IMR-90 (cell line): Measurements from ENCODE around the gene NLGN4X. TPM values are rescaled to one million over a fixed set of nuclear protein-coding genes. Genes with fewer than 3 reads are reported as not detected.

Source experiments
- ATAC-seq: fragments of 200-7000 bp; cut with Tn5 transposase; 2 replicates; pipeline ENCODE4 v1.9.1; 2020; ENCODE audit warnings: low read depth, mild to moderate bottlenecking, moderate library complexity
- BruUV-seq: library from RNA; stranded (reverse); fragments of 400-500 nt; replicated peaks from 2 replicates; lab custom pipeline; 2021; lab: Mats Ljungman, UMichigan
- CTCF ChIA-PET: fragments of 300-600 bp; formaldehyde crosslinking; extraction: SDS; loops from one replicate; lab custom pipeline; 2021; ENCODE audit warnings: antibody characterized with exemption; lab: Yijun Ruan, JAX
- POLR2A ChIA-PET: fragments of 300-600 bp; sonication (Branson Sonifier 250); formaldehyde crosslinking; loops from one replicate; lab custom pipeline; 2022; ENCODE audit warnings: antibody characterized with exemption; ENCODE audit not compliant: unreplicated experiment; lab: Charles Lee
- DNase-seq: peaks from one replicate; pipeline ENCODE4 v3.0.0; 2013
- H2AFZ ChIP-seq: replicated peaks from 2 replicates; pipeline ENCODE3; 2013; ENCODE audit warnings: low read length, mild to moderate bottlenecking; ENCODE audit not compliant: poor library complexity
- H2AK5ac ChIP-seq: 2 replicates; pipeline ENCODE4 v1.6.1; 2013; ENCODE audit warnings: low read depth, low read length, inconsistent platforms
- H2AK9ac ChIP-seq: replicated peaks from 2 replicates; pipeline ENCODE3; 2013; ENCODE audit warnings: mild to moderate bottlenecking, low read depth, low read length, moderate library complexity; ENCODE audit not compliant: poor library complexity
- H2BK120ac ChIP-seq: 2 replicates; pipeline ENCODE4 v1.6.1; 2013; ENCODE audit warnings: low read depth, low read length, inconsistent platforms
- H2BK15ac ChIP-seq: 3 replicates; pipeline ENCODE4 v1.6.1; 2013; ENCODE audit warnings: low read depth, low read length, inconsistent platforms
- H2BK20ac ChIP-seq: 2 replicates; pipeline ENCODE4 v1.6.1; 2013; ENCODE audit warnings: low read depth, mild to moderate bottlenecking, inconsistent platforms, low read length, moderate library complexity
- H2BK5ac ChIP-seq: 2 replicates; pipeline ENCODE4 v1.6.1; 2013; ENCODE audit warnings: mild to moderate bottlenecking, low read depth, low read length, inconsistent platforms; ENCODE audit not compliant: poor library complexity, severe bottlenecking
- H3K14ac ChIP-seq: replicated peaks from 2 replicates; pipeline ENCODE4 v1.6.1; 2013; ENCODE audit warnings: low read depth, low read length, inconsistent platforms
- H3K18ac ChIP-seq: 2 replicates; pipeline ENCODE4 v1.6.1; 2013; ENCODE audit warnings: low read depth, low read length, control low read depth
- H3K23ac ChIP-seq: 2 replicates; pipeline ENCODE4 v1.6.1; 2013; ENCODE audit warnings: low read depth, low read length, inconsistent platforms
- H3K27ac ChIP-seq: 2 replicates; pipeline ENCODE4 v1.5.1; 2013; ENCODE audit warnings: mild to moderate bottlenecking, control low read depth, low read length; ENCODE audit not compliant: insufficient read depth
- H3K27me3 ChIP-seq: 2 replicates; pipeline ENCODE4 v1.6.1; 2013; ENCODE audit warnings: low read length; ENCODE audit not compliant: control insufficient read depth, insufficient read depth
- H3K36me3 ChIP-seq: 2 replicates; pipeline ENCODE4 v1.6.1; 2013; ENCODE audit warnings: low read length, mixed read lengths; ENCODE audit not compliant: control insufficient read depth, insufficient read depth
- H3K4ac ChIP-seq: 2 replicates; pipeline ENCODE4 v1.6.1; 2013; ENCODE audit warnings: low read depth, low read length, inconsistent platforms
- H3K4me1 ChIP-seq: 2 replicates; pipeline ENCODE4 v1.6.1; 2013; ENCODE audit warnings: low read length, mixed read lengths; ENCODE audit not compliant: control insufficient read depth, insufficient read depth
- H3K4me2 ChIP-seq: 2 replicates; pipeline ENCODE4 v1.6.1; 2013; ENCODE audit warnings: low read depth, mild to moderate bottlenecking, control low read depth, low read length, moderate library complexity
- H3K4me3 ChIP-seq: 2 replicates; pipeline ENCODE4 v1.5.1; 2013; ENCODE audit warnings: low read depth, mild to moderate bottlenecking, control low read depth, low read length, moderate library complexity; ENCODE audit not compliant: insufficient read depth
- H3K56ac ChIP-seq: 2 replicates; pipeline ENCODE4 v1.6.1; 2013; ENCODE audit warnings: low read length, inconsistent platforms; ENCODE audit not compliant: insufficient read depth; ENCODE audit errors: extremely low read depth
- H3K79me1 ChIP-seq, 2 experiments: 2 replicates each; pipeline ENCODE4 v1.6.1; 2013; ENCODE audit warnings: low read length in 2 of 2, inconsistent platforms in 1 of 2, low read depth in 1 of 2
- H3K9ac ChIP-seq: 2 replicates; pipeline ENCODE4 v1.6.1; 2013; ENCODE audit warnings: low read depth, low read length, control low read depth
- H3K9me1 ChIP-seq: 2 replicates; pipeline ENCODE4 v1.6.1; 2013; ENCODE audit warnings: low read length, inconsistent platforms; ENCODE audit not compliant: insufficient read depth
- H3K9me3 ChIP-seq: 2 replicates; pipeline ENCODE4 v1.6.1; 2013; ENCODE audit warnings: low read length; ENCODE audit not compliant: control insufficient read depth, insufficient read depth
- H4K20me1 ChIP-seq: 2 replicates; pipeline ENCODE4 v1.6.1; 2013; ENCODE audit warnings: low read length, inconsistent platforms; ENCODE audit not compliant: insufficient read depth
- H4K5ac ChIP-seq: 2 replicates; pipeline ENCODE4 v1.6.1; 2013; ENCODE audit warnings: mild to moderate bottlenecking, low read depth, low read length, control low read depth
- H4K8ac ChIP-seq, 2 experiments: 2 replicates each; pipeline ENCODE4 v1.6.1; 2013; ENCODE audit warnings: low read depth in 2 of 2, low read length in 2 of 2, control low read depth in 1 of 2, inconsistent platforms in 1 of 2
- H4K91ac ChIP-seq: 2 replicates; pipeline ENCODE4 v1.6.1; 2013; ENCODE audit warnings: low read depth, low read length, inconsistent platforms; ENCODE audit not compliant: insufficient read depth
- CEBPB ChIP-seq: IDR thresholded peaks from 2 replicates; pipeline ENCODE4 v1.6.1; 2012; ENCODE audit warnings: low read depth, low read length, improper control_type of control experiment
- CHD1 ChIP-seq: IDR thresholded peaks from 2 replicates; pipeline ENCODE4 v1.6.1; 2012; ENCODE audit warnings: low read depth, low read length, improper control_type of control experiment
- MXI1 ChIP-seq: IDR thresholded peaks from 2 replicates; pipeline ENCODE4 v1.6.1; 2012; ENCODE audit warnings: low read depth, mild to moderate bottlenecking, low read length, moderate library complexity, borderline replicate concordance
- NFE2L2 ChIP-seq: fragments of 150-350 bp; IDR thresholded peaks from 2 replicates; pipeline ENCODE4 v1.6.1; 2016; ENCODE audit warnings: low read depth, mild to moderate bottlenecking, low read length
- USF2 ChIP-seq: fragments of 150-350 bp; IDR thresholded peaks from 2 replicates; pipeline ENCODE4 v1.6.1; 2017; ENCODE audit warnings: mild to moderate bottlenecking, antibody characterized with exemption, low read length, low read depth
- WGBS, 2 experiments: methylation state at CpG; one replicate each; pipeline versions ENCODE4 v1.1.5 to v1.1.7; 2013; ENCODE audit warnings: missing lambda C conversion rate in 2 of 2; ENCODE audit not compliant: insufficient read length in 1 of 2; ENCODE audit errors: extremely low coverage in 2 of 2; 5-methylcytosine and 5-hydroxymethylcytosine counted together
- dilution Hi-C: fragments of 300-500 bp; cut with HindIII; formaldehyde crosslinking; loops from one replicate; pipeline ENCODE4 v1.14.3; 2018; ENCODE audit warnings: low sequenced_read_pairs; ENCODE audit not compliant: unreplicated experiment
- in situ Hi-C: fragments of 300-500 bp; cut with MboI; formaldehyde crosslinking; loops from 3 replicates; pipeline ENCODE4 v1.14.3; 2019; ENCODE audit warnings: low sequenced_read_pairs, inconsistent platforms, mixed read lengths
- intact Hi-C: fragments of 100-400 bp; cut with micrococcal nuclease; formaldehyde crosslinking; loops from 2 replicates; pipeline ENCODE4 v1.10.0; 2022
- polyA plus RNA-seq, 3 experiments: library from polyadenylated mRNA; depleted of rRNA; stranded (reverse); fragments of >200 nt; gene quantifications; 2 replicates each; pipeline ENCODE4 v1.2.3, GENCODE V29; 2012; ENCODE audit warnings: low replicate concordance in 1 of 3
- total RNA-seq: library from RNA; depleted of rRNA; stranded (reverse); fragments of >200 nt; gene quantifications from 2 replicates; pipeline ENCODE4 v1.2.3, GENCODE V29; 2012

The NLGN4X gene
- total and polyA plus RNA-seq, 2 of the 4 experiments (the other 2 are of a cell fraction), result not detected

GRCh38 chrX:5870238-5870637 lies 358.4 kb downstream of the NLGN4X start:
- Histone ChIP-seq H4K20me1 (no peaks in the 10 kb centered on the region), H4K5ac (no peak overlapping the region), H2AK5ac (no peak overlapping the region), H3K56ac (no peak overlapping the region), H4K8ac (no peak overlapping the region), H2BK120ac (no peak overlapping the region), H3K27me3 (no peaks in the 10 kb centered on the region), H3K14ac (no peak overlapping the region), H2BK15ac (no peak overlapping the region), H2BK5ac (no peak overlapping the region), H4K91ac (no peak overlapping the region), H3K4me3 (no peak overlapping the region), H3K9me1 (no peaks in the 10 kb centered on the region), H3K4me1 (no peaks in the 10 kb centered on the region), H2AFZ (no peak overlapping the region), H3K18ac (no peak overlapping the region), H3K27ac (no peak overlapping the region), H2AK9ac (no peak overlapping the region), H3K9me3 (peaks cover 10% of the 10 kb centered on the region), H3K9ac (no peak overlapping the region), H3K79me1 (no peaks in the 10 kb centered on the region), H3K36me3 (no peaks in the 10 kb centered on the region), H2BK20ac (no peak overlapping the region), H3K4ac (no peak overlapping the region), H3K4me2 (no peak overlapping the region), H3K23ac (no peak overlapping the region)
- intact Hi-C loops, result no loop called here
- dilution Hi-C loops, result no loop called here
- CTCF ChIA-PET, result no interaction called here
- in situ Hi-C loops, result no loop called here
- POLR2A ChIA-PET, result no interaction called here
- no TSS peak for BruUV-seq
- ATAC-seq, result no peak
- no peak for DNase-seq
- TF ChIP-seq NFE2L2 (no peak), USF2 (no peak), CHD1 (no peak), MXI1 (no peak), CEBPB (no peak)
- WGBS, 2 experiments, result 26% methylated on average over 3 of the region's 3 CpGs; no CpG with 5 or more reads in 1 of the 2 experiments
